Left colon (tissue), 2 donors: Measurements from ENCODE around the gene PLPPR4. TPM values are rescaled to one million over a fixed set of nuclear protein-coding genes. Genes with fewer than 3 reads are reported as not detected.

Experiments
- ATAC-seq: fragments of 200-7000 bp; cut with Tn5 transposase; one replicate; pipeline ENCODE4 v1.9.1; 2020; ENCODE audit warnings: mild to moderate bottlenecking, moderate library complexity
- DNase-seq, 2 donors: peaks; one replicate each; pipeline ENCODE4 v3.0.0-alpha.2; 2020
- intact Hi-C, 2 donors: fragments of 100-400 bp; cut with DNase I in 1 of 2; cut with micrococcal nuclease in 1 of 2; formaldehyde crosslinking; loops; one replicate each; pipeline versions ENCODE4 v1.11.2 to v1.14.0; 2022; cut with DNase I, micrococcal nuclease
- total RNA-seq, 2 donors: library from RNA; stranded (reverse); fragmentation: NEBNext Ultra II Directional; extraction: Animal tissue kit (Norgen Biotek cat#: 25700); gene quantifications; one replicate each; pipeline ENCODE4 v1.2.1, GENCODE V29; 2021
- donor health status: DM: no; HTN: no; CAD: no.
- donor health status: DM: yes; HTN: yes; CAD: no.

Gene PLPPR4
- total RNA-seq, 2 donors from 2014 or later: 0.12 to 0.20 TPM

DNA sequence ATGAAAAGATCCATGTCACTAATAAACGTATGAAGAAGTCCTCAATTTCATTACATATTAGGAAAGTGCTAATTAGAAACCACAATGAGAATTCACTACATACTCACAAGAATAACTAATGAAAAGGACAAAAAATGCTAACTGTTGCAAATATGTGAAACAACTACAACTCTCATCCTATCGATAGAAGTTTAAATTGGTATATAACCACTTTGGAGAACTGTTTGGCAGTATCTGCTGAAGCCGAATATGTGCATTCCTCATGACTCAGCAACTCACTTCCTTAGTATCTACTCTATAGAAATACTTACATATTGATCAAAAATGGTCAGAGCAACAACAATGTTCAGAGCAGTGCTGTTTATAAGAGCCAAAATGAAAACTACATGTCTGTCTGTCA lies 66.8 kb downstream of the PLPPR4 start:
- DNase-seq (no peak), ATAC-seq (no peak)
- intact Hi-C loops: no loop called here

DNA sequence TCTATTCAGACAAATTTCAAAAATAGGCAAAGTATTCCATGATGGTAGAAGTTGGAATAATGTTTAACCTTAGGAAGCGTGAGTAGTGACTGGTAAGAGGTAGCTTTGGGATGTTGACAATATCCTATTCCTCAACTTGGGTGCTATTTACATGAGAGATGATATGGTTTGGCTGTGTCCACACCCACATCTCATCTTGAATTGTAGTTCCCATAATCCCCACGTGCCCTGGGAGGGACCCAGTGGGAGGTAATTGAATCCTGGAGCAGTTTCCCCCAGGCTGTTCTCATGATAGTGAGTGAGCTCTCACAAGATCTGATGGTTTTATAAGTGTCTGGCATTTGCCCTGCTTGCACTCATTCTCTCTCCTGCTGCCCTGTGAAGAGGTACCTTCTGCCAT lies 67.3 kb downstream of the PLPPR4 start:
- intact Hi-C loops: no loop called here
- ATAC-seq (no peak), DNase-seq (no peak)

DNA sequence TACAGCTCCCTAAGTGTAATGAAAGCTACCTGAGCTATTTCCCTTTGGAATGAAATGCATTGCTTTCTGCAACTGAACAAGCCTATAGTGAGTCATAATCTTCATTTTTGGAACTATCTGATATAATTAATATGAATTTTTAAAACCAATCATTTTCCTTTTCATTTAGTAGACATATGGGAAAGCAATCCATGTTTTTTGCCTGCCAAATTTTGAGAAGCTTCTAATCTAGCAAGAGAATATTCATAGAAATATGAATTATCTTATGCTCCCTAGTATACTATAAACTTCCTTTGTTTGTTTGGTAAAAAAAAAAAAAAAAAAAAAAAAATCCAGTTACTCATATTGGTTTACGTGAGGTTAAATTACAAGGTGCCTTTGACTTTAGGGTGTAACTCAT lies 68.3 kb downstream of the PLPPR4 start:
- intact Hi-C loops: no loop called here
- DNase-seq (no peak), ATAC-seq (no peak)

DNA sequence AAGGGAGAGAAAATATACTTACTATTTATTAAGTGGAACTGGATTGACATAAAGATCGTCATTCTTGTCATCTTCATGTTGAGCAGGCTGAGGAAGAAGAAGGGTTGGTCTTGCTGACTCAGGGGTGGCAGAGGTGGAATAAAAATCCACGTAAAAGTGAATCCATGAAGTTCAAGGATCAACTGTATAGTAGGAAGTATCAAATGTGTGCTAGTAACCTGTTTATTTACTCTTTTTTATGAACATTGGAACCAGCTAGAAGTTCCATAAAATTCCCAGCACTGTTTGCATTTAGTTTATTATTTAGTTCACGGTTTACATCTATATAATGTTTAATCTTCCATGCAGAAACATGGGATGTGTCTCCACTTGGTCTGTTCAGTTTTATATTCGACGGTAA lies 70.7 kb downstream of the PLPPR4 start:
- ATAC-seq (peak; percentile 96), DNase-seq (no peak)
- intact Hi-C loops: no loop called here

DNA sequence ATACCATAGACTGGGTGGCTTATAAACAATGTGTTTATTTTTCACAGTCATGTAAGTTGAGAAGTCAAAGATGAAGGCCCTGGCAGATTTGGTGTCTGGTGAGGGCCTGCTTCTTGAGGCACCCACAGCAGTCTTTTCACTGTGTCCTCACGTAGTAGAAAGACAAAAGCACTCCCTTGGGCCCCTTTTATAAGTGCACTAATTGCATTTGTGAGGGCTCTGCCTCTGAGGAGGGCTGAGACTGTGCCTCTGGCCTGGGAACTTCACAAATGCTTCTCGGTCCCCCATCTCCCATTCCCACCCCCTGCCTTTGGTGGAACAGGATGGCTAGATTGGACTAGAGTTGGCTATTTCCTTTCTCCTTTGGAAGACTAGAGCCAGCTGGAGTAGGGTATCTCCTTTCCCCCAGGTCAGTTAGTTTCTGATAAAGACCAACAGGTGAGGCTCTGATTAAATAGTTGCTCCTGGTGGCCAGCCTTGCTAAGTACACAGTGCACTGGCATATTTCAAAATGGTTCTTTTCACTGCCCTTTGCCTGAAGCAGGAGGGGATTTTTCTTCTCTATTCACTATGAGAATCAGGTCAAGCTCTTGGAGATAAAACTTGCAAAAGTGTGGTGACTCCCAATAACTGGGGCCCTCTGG lies 82.9 kb downstream of the PLPPR4 start:
- intact Hi-C loops: no loop called here
- no peak for DNase-seq
- ATAC-seq: no peak

DNA sequence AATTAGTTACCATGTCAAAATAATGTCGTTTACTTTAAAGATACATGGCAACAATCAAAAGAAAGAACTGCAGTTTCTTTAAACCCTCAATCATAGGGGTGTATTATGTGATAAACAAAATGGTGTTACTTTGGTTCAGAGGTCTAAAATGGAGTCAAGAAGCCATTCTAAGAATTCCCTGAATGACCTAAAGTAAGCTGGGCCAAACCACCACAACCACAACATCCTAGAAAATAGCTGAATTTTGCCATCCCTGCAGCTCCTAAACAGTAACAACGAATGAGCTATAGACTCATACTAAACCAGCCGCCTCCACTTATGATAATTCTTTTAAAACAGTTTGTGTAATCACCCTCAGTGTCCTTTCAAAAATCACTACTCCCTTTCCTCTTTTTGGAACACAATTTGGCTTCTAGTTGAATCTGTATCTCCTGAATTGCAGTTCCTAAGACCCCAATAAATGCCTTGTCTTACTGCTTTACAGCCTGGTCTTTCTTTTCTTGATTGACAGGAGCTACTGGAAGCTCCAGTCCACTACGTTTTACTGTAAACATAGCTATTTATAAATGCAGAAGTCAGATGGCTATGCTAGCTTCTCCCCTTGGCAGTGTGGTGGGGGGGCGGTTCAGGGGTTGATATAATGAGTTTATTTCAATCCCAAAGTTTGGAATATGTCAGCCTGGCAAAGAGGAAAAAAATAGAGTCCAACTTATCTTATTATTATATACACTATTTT lies 84.3 kb downstream of the PLPPR4 start:
- DNase-seq (no peak), ATAC-seq (no peak)
- intact Hi-C loops: no loop called here

DNA sequence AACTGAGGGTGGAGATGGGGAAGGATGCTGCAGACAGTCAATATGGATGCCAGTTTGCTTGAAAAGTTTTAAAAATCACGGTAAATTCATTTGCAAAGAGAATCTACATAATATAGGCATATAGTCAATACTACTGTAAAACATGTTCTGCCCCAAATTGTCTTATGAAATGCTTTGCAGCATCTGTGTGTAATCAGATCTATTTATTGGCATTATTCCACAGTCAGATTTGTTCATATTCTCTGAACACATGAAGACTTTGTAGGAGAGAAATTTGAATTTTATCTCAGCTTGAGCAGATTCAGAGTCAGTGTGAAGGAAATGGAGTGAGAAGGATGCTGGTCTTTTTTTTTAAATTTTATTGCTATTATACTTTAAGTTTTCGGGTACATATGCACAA lies 88.5 kb downstream of the PLPPR4 start:
- no peak for ATAC-seq
- intact Hi-C loops: no loop called here
- DNase-seq: no peak

DNA sequence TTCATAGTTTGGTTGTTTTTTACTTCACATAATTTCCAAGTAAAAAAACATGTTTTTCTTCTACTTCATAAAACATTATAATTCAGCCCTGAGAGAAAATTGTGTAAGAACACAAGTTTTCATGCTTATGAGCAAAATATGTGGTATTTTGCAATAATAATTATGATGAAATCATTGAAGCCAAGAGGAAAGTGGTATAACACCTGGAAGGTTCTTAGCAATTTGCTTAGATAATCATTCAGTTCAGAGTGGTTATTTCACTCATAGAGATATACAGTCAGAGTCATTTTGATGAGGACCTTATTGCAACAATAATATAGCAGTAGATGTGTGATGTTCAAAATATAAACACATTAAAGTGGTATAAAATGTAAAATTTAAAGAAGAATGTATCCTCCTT lies 94.5 kb downstream of the PLPPR4 start:
- ATAC-seq (no peak), DNase-seq (no peak)
- intact Hi-C loops: no loop called here
